ENCODE data around the gene PI4KA. TPM values are rescaled to one million over a fixed set of nuclear protein-coding genes. Genes with fewer than 3 reads are reported as not detected.

Gene PI4KA
- total RNA-seq, 1 experiment from 2014 or later: 71.6 TPM

DNA sequence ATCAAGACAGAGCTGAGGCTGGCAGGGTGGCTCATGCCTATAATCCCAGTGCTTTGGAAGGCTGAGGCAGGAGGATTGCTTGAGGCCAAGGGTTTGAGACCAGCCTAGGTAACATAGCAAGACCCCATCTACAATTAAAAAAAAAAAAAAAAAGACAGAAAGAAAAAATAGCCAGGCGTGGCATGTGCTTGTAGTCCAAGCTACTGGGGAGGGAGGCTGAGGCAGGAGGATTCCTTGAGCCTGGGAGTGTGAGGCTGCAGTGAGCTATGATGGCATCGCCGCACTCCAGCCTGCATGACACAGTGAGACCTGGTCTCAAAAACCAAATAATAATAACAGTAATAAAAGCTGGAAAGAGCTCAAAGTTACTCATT, 75.3 kb downstream of the PI4KA start:
- Histone ChIP-seq H3K27me3 (replicated peaks; ENCODE audit: insufficient read depth, low read depth, low read length, poor library complexity) (no peaks in the 10 kb centered on the region), H3K36me3 (ENCODE audit: insufficient read depth, low read length, poor library complexity, severe bottlenecking) (no peaks in the 10 kb centered on the region), H3K4me1 (ENCODE audit: insufficient read depth, low read length, poor library complexity, severe bottlenecking) (peaks cover 11% of the 10 kb centered on the region), H3K9me3 (ENCODE audit: low read depth, low read length, poor library complexity, severe bottlenecking) (no peaks in the 10 kb centered on the region), H3K4me3 (ENCODE audit: low read depth, low read length, poor library complexity, severe bottlenecking) (no peak overlapping the region), H3K27ac (ENCODE audit: low read depth, low read length, poor library complexity, severe bottlenecking) (no peak overlapping the region)
- ChIA-PET CTCF (no interaction called here), POLR2A (ENCODE audit: low non-redundant PET) (no interaction called here)
- DNase-seq (ENCODE audit: low spot score): no peak
- TF ChIP-seq EZH2 (IDR thresholded peaks at IDR 0.05; ENCODE audit: borderline replicate concordance, low read depth, low read length, poor library complexity, severe bottlenecking) (no peak), CTCF (conservative IDR thresholded peaks at IDR 0.05; ENCODE audit: low read depth, low read length) (no peak)
- intact Hi-C loops (cut with micrococcal nuclease; ENCODE audit: unreplicated experiment): no loop called here
- BruUV-seq (replicated peaks): no TSS peak

DNA sequence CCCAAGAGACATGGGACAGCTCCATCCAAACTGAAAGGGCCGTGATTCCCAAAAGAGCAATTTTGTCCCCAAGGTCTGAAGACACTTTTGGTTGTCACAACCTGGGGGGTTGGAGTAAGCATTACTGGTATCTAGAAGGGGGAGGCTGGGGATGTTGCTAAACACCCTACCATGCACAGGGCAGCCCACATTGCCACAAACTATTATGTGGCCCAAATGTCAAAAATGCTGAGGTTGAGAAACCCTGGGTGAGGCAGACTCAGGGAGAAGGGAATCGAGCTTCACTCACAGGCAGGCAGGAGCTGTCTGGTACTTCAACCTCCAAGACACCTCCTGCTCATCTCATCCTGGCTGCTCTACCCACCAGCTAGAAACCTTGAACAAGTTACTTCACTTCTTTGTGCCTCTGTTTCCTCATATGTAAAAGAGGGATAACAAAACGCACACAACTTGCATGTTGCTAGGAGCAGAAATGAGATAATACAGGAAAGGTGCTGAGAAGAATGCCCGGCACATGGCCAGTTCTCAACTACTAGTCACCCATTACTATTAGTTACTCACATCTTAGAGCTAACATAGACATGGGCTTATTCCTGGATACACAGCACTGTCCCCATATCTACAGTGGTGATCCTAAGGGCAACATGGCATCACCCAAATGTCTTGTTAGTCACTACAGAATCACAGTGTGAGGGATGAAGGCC, 75.9 kb downstream of the PI4KA start:
- no peak overlapping the region for H3K27ac ChIP-seq (ENCODE audit: low read depth, low read length, poor library complexity, severe bottlenecking)
- H3K4me3 ChIP-seq (ENCODE audit: low read depth, low read length, poor library complexity, severe bottlenecking): no peak overlapping the region
- H3K27me3 ChIP-seq (replicated peaks; ENCODE audit: insufficient read depth, low read depth, low read length, poor library complexity): no peaks in the 10 kb centered on the region
- no peaks in the 10 kb centered on the region for H3K36me3 ChIP-seq (ENCODE audit: insufficient read depth, low read length, poor library complexity, severe bottlenecking)
- no peak for DNase-seq (ENCODE audit: low spot score)
- CTCF ChIA-PET: no interaction called here
- no TSS peak for BruUV-seq (replicated peaks)
- no peak for TF ChIP-seq EZH2 (IDR thresholded peaks at IDR 0.05; ENCODE audit: borderline replicate concordance, low read depth, low read length, poor library complexity, severe bottlenecking)
- TF ChIP-seq CTCF (conservative IDR thresholded peaks at IDR 0.05; ENCODE audit: low read depth, low read length): no peak
- no peaks in the 10 kb centered on the region for H3K9me3 ChIP-seq (ENCODE audit: low read depth, low read length, poor library complexity, severe bottlenecking)
- peaks cover 11% of the 10 kb centered on the region for H3K4me1 ChIP-seq (ENCODE audit: insufficient read depth, low read length, poor library complexity, severe bottlenecking)
- POLR2A ChIA-PET (ENCODE audit: low non-redundant PET): no interaction called here
- intact Hi-C loops (cut with micrococcal nuclease; ENCODE audit: unreplicated experiment): no loop called here

DNA sequence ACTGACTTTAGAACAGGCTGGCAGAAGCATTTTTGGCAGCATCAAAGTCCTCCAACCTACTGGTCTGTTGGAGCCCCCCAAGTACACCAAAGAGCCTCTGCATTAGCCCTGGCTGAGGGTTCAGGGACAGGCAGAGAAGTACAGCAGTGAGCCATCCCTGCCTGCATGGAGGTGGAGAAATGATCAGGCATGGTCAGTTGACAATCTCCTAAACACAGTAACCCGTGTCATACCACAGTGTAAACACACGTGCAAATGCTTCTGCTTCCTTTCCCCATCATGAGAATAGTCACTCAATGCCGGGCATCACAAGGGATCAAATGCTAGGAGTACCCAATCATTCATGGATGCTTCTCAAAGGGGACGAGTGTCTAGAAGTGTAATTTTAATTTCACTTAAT, 76.5 kb downstream of the PI4KA start:
- TF ChIP-seq EZH2 (IDR thresholded peaks at IDR 0.05; ENCODE audit: borderline replicate concordance, low read depth, low read length, poor library complexity, severe bottlenecking): no peak
- no peak for TF ChIP-seq CTCF (conservative IDR thresholded peaks at IDR 0.05; ENCODE audit: low read depth, low read length)
- no peaks in the 10 kb centered on the region for H3K36me3 ChIP-seq (ENCODE audit: insufficient read depth, low read length, poor library complexity, severe bottlenecking)
- no peak overlapping the region for H3K27ac ChIP-seq (ENCODE audit: low read depth, low read length, poor library complexity, severe bottlenecking)
- ChIA-PET CTCF (no interaction called here), POLR2A (ENCODE audit: low non-redundant PET) (no interaction called here)
- H3K4me3 ChIP-seq (ENCODE audit: low read depth, low read length, poor library complexity, severe bottlenecking): no peak overlapping the region
- intact Hi-C loops (cut with micrococcal nuclease; ENCODE audit: unreplicated experiment): no loop called here
- peaks cover 11% of the 10 kb centered on the region for H3K4me1 ChIP-seq (ENCODE audit: insufficient read depth, low read length, poor library complexity, severe bottlenecking)
- BruUV-seq (replicated peaks): no TSS peak
- no peak for DNase-seq (ENCODE audit: low spot score)
- no peaks in the 10 kb centered on the region for H3K27me3 ChIP-seq (replicated peaks; ENCODE audit: insufficient read depth, low read depth, low read length, poor library complexity)
- H3K9me3 ChIP-seq (ENCODE audit: low read depth, low read length, poor library complexity, severe bottlenecking): no peaks in the 10 kb centered on the region
